Measurements from ENCODE around the gene QTRT2. TPM values are rescaled to one million over a fixed set of nuclear protein-coding genes. Genes with fewer than 3 reads are reported as not detected.

The QTRT2 gene
- total RNA-seq, 2 experiments from 2014 or later, result 43.1 to 57.2 TPM

DNA sequence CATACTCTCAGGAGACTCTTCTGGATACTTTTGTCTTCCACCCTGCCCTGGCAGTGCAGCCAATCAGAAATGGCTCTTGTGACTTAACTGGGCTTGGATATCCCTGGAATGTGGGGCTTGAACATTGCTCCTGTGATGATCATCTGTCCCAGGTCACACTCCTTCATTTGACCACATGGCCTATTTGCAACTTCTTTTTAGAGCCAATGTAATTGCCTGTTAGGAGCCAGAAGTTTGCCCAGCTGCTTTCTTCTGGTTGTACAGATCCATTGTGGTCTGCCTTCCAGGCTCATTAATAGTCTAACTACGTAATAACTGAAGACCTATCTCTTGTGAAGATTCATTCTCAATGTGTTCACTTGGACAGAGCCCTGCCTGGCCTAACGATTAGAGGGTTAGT, 29.8 kb downstream of the QTRT2 start:
- Histone ChIP-seq H2AFZ (ENCODE audit: low read length) (no peak overlapping the region), H3K36me3 (ENCODE audit: insufficient read depth, low read length) (peaks cover 78% of the 10 kb centered on the region), H3K4me3 (ENCODE audit: low read depth, low read length, poor library complexity, severe bottlenecking) (no peak overlapping the region), H3K4me2 (ENCODE audit: low read length) (no peak overlapping the region), H3K4me1 (ENCODE audit: insufficient read depth, low read length, poor library complexity, severe bottlenecking) (no peaks in the 10 kb centered on the region), H3K27ac (ENCODE audit: low read depth, low read length, poor library complexity, severe bottlenecking) (no peak overlapping the region), H3K9me2 (ENCODE audit: insufficient read depth, low read length) (no peaks in the 10 kb centered on the region), H3K9me3 (ENCODE audit: low read length) (no peaks in the 10 kb centered on the region), H4K20me1 (ENCODE audit: insufficient read depth, low read length) (no peaks in the 10 kb centered on the region), H3K79me2 (ENCODE audit: insufficient read depth, low read depth, low read length) (no peaks in the 10 kb centered on the region)
- BruUV-seq (replicated peaks), result no TSS peak
- ChIA-PET POLR2A (interaction anchor here (1.1 kb wide), 1 partner anchor 10 kb away, joined by 3 read pairs; no protein-coding TSS in a partner anchor), CTCF (ENCODE audit: unreplicated experiment) (no interaction called here)
- TF ChIP-seq, protein P1, sequence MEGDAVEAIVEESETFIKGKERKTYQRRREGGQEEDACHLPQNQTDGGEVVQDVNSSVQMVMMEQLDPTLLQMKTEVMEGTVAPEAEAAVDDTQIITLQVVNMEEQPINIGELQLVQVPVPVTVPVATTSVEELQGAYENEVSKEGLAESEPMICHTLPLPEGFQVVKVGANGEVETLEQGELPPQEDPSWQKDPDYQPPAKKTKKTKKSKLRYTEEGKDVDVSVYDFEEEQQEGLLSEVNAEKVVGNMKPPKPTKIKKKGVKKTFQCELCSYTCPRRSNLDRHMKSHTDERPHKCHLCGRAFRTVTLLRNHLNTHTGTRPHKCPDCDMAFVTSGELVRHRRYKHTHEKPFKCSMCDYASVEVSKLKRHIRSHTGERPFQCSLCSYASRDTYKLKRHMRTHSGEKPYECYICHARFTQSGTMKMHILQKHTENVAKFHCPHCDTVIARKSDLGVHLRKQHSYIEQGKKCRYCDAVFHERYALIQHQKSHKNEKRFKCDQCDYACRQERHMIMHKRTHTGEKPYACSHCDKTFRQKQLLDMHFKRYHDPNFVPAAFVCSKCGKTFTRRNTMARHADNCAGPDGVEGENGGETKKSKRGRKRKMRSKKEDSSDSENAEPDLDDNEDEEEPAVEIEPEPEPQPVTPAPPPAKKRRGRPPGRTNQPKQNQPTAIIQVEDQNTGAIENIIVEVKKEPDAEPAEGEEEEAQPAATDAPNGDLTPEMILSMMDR (conservative IDR thresholded peaks at IDR 0.05; ENCODE audit: low read length), result no peak
- TF ChIP-seq EZH2phosphoT487 (IDR thresholded peaks at IDR 0.05; ENCODE audit: borderline replicate concordance, low read depth, low read length), result no peak
- DNase-seq (ENCODE audit: low spot score), result no peak
- intact Hi-C loops (cut with micrococcal nuclease; ENCODE audit: unreplicated experiment), result no loop called here

DNA sequence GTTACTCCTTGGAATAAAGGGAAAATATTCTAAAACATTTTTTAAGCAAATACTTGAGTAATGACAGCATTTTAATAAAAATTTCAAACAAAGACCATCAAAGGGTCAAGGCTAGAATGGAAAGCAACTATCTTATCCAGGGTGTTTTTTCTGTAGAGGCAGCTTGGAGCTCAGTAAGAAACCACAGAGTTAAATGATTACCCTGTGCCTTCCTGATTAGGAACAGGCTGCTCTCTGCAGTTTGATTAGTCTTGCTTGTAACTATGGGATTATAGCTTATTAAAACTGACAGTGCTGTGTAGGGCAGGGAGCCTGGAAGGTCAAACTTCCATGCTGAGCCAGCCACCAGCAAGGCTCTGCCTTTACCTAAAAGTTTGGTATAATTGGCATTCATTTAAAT, 33.1 kb downstream of the QTRT2 start:
- Histone ChIP-seq H3K36me3 (ENCODE audit: insufficient read depth, low read length) (peaks cover 45% of the 10 kb centered on the region), H3K4me2 (ENCODE audit: low read length) (no peak overlapping the region), H3K9me3 (ENCODE audit: low read length) (no peaks in the 10 kb centered on the region), H4K20me1 (ENCODE audit: insufficient read depth, low read length) (no peaks in the 10 kb centered on the region), H2AFZ (ENCODE audit: low read length) (no peak overlapping the region), H3K27ac (ENCODE audit: low read depth, low read length, poor library complexity, severe bottlenecking) (no peak overlapping the region), H3K4me1 (ENCODE audit: insufficient read depth, low read length, poor library complexity, severe bottlenecking) (no peaks in the 10 kb centered on the region), H3K9me2 (ENCODE audit: insufficient read depth, low read length) (no peaks in the 10 kb centered on the region), H3K4me3 (ENCODE audit: low read depth, low read length, poor library complexity, severe bottlenecking) (no peak overlapping the region), H3K79me2 (ENCODE audit: insufficient read depth, low read depth, low read length) (no peaks in the 10 kb centered on the region)
- POLR2A ChIA-PET, result interaction anchor here (0.5 to 0.6 kb wide), 2 partner anchors 178 to 259 kb away, joined by 3 to 5 read pairs; no protein-coding TSS in a partner anchor
- no TSS peak for BruUV-seq (replicated peaks)
- intact Hi-C loops (cut with micrococcal nuclease; ENCODE audit: unreplicated experiment), result no loop called here
- no peak for TF ChIP-seq EZH2phosphoT487 (IDR thresholded peaks at IDR 0.05; ENCODE audit: borderline replicate concordance, low read depth, low read length)
- TF ChIP-seq, protein P1 (conservative IDR thresholded peaks at IDR 0.05; ENCODE audit: low read length), result no peak
- DNase-seq (ENCODE audit: low spot score), result no peak
- CTCF ChIA-PET (ENCODE audit: unreplicated experiment), result no interaction called here

GRCh38 chr3:114092151-114093015, 35.8 kb downstream of the QTRT2 start:
- H3K79me2 ChIP-seq (ENCODE audit: insufficient read depth, low read depth, low read length), result no peaks in the 10 kb centered on the region
- no peak overlapping the region for H3K27ac ChIP-seq (ENCODE audit: low read depth, low read length, poor library complexity, severe bottlenecking)
- no peaks in the 10 kb centered on the region for H3K4me1 ChIP-seq (ENCODE audit: insufficient read depth, low read length, poor library complexity, severe bottlenecking)
- intact Hi-C loops (cut with micrococcal nuclease; ENCODE audit: unreplicated experiment), result no loop called here
- H3K4me2 ChIP-seq (ENCODE audit: low read length), result no peak overlapping the region
- no peaks in the 10 kb centered on the region for H3K9me2 ChIP-seq (ENCODE audit: insufficient read depth, low read length)
- BruUV-seq (replicated peaks), result no TSS peak
- H3K9me3 ChIP-seq (ENCODE audit: low read length), result no peaks in the 10 kb centered on the region
- ChIA-PET CTCF (ENCODE audit: unreplicated experiment) (no interaction called here), POLR2A (interaction anchor here (0.7 kb wide), 1 partner anchor 20 kb away, joined by 3 read pairs; no protein-coding TSS in a partner anchor)
- TF ChIP-seq, protein P1 (conservative IDR thresholded peaks at IDR 0.05; ENCODE audit: low read length), result no peak
- no peak for TF ChIP-seq EZH2phosphoT487 (IDR thresholded peaks at IDR 0.05; ENCODE audit: borderline replicate concordance, low read depth, low read length)
- no peak for DNase-seq (ENCODE audit: low spot score)
- H2AFZ ChIP-seq (ENCODE audit: low read length), result no peak overlapping the region
- peaks cover 19% of the 10 kb centered on the region for H3K36me3 ChIP-seq (ENCODE audit: insufficient read depth, low read length)
- no peaks in the 10 kb centered on the region for H4K20me1 ChIP-seq (ENCODE audit: insufficient read depth, low read length)
- H3K4me3 ChIP-seq (ENCODE audit: low read depth, low read length, poor library complexity, severe bottlenecking), result no peak overlapping the region

All from OCI-LY7 (cell line).